A549 (cell line): ENCODE results near the gene ADGRD1.
"Not testable (repeated sequence)": the region's sequence is repeated elsewhere in the genome, so short reads cannot be mapped to it uniquely, and the experiment has no call there.

Source experiments
- BHLHE40 ChIP-seq: IDR thresholded peaks from 2 replicates; pipeline ENCODE4 v1.6.1; 2012; ENCODE audit warnings: low read depth, low read length, inconsistent platforms
- CBX8 ChIP-seq: fragments of 200-600 bp; sonication (generic); IDR thresholded peaks from 2 replicates; pipeline ENCODE4 v1.6.1; 2016
- CTCF ChIP-seq: fragments of >200 bp; sonication (Bioruptor Twin); formaldehyde crosslinking; IDR thresholded peaks from 3 replicates; pipeline ENCODE4 v1.5.1; 2016
- PBX3 ChIP-seq: IDR thresholded peaks from 2 replicates; pipeline ENCODE4 v1.6.1; 2012
- POLR2A ChIP-seq: IDR thresholded peaks from 2 replicates; pipeline ENCODE4 v1.6.1; 2012; ENCODE audit warnings: mild to moderate bottlenecking, low read length
- RARB ChIP-seq: fragments of 250-450 bp; sonication (Bioruptor Pico); IDR thresholded peaks from 2 replicates; pipeline ENCODE4 v1.8.0; 2021; ENCODE audit warnings: mild to moderate bottlenecking, moderate library complexity
- REST ChIP-seq: fragments of 200-600 bp; sonication (generic); IDR thresholded peaks from 2 replicates; pipeline ENCODE4 v1.6.1; 2016; ENCODE audit warnings: antibody characterized with exemption, mild to moderate bottlenecking, moderate library complexity

- TF ChIP-seq CTCF; REST; BHLHE40; RARB (CRISPR knock-in tag); POLR2A; PBX3; CBX8: not testable (repeated sequence)
Observed at GRCh38 chr12:130937546-130937945, 16.2 kb upstream of the ADGRD1 start.
